GM18517 (cell line): ENCODE results near the gene SMG5.
"Not testable (repeated sequence)": the region's sequence is repeated elsewhere in the genome, so short reads cannot be mapped to it uniquely, and the experiment has no call there.

Experiments
- ATAC-seq: cut with Tn5 transposase; IDR thresholded peaks from one replicate; pipeline ENCODE4 v1.9.1; 2021; ENCODE audit warnings: mild to moderate bottlenecking, moderate library complexity; ENCODE audit not compliant: unreplicated experiment

The SMG5 gene, protein sequence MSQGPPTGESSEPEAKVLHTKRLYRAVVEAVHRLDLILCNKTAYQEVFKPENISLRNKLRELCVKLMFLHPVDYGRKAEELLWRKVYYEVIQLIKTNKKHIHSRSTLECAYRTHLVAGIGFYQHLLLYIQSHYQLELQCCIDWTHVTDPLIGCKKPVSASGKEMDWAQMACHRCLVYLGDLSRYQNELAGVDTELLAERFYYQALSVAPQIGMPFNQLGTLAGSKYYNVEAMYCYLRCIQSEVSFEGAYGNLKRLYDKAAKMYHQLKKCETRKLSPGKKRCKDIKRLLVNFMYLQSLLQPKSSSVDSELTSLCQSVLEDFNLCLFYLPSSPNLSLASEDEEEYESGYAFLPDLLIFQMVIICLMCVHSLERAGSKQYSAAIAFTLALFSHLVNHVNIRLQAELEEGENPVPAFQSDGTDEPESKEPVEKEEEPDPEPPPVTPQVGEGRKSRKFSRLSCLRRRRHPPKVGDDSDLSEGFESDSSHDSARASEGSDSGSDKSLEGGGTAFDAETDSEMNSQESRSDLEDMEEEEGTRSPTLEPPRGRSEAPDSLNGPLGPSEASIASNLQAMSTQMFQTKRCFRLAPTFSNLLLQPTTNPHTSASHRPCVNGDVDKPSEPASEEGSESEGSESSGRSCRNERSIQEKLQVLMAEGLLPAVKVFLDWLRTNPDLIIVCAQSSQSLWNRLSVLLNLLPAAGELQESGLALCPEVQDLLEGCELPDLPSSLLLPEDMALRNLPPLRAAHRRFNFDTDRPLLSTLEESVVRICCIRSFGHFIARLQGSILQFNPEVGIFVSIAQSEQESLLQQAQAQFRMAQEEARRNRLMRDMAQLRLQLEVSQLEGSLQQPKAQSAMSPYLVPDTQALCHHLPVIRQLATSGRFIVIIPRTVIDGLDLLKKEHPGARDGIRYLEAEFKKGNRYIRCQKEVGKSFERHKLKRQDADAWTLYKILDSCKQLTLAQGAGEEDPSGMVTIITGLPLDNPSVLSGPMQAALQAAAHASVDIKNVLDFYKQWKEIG

DNA sequence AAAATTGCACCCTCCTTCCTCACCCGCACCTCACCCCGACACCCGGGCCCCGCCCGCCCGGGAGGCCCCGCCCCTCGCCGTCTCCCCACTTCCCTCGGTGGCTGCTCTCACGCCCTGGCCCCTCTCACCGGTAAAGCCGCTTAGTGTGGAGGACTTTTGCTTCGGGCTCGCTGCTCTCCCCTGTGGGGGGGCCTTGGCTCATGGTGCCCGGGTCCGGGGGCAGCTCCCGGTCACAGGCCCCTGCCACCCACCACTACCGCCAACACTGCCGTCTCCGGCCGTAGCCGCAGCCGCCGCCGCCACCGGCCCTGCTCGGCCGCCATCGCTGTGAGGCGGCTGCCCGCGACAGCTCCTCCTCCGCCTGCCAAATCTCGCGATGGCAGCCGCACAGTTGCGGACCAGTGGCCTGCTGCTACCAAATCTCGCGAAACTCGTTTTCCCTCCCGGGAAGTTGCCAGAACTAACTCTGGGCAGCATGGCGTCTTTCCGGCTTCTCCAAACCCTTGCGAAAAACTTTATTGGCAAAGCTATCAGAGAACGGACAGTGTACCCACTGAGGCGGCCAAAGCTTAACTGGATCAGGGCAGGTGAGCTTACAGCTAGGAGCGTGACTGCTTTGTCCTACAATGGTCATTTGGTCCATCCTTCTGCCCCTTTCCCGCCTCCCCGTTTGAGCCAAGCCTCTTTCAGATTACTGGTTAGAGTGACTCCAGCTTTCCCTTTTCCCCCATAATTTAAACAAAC lies at the start of gene SMG5:
TSS of gene SMG5 (minus strand) at position 347 of the 744 bp plus-strand sequence. CDS start at position 202, 145 bp downstream.
- peak; percentile 81 for ATAC-seq

DNA sequence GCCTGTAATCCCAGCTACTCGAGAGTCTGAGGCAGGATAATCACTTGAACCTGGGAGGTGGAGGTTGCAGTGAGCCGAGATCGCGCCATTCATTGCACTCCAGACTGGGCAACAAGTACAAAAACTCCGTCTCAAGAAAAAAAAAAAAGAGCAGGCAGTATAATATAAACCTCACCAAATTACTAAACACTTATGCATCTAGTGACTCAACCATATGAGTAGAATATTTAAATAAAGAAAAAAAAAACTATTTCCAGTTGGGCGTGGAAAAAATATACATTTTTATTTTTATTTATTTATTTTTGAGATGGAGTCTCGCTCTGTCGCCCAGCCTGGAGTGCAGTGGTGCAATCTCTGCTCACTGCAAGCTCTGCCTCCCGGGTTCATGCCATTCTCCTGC lies 40.6 kb upstream of the SMG5 start:
- not testable (repeated sequence) for ATAC-seq

DNA sequence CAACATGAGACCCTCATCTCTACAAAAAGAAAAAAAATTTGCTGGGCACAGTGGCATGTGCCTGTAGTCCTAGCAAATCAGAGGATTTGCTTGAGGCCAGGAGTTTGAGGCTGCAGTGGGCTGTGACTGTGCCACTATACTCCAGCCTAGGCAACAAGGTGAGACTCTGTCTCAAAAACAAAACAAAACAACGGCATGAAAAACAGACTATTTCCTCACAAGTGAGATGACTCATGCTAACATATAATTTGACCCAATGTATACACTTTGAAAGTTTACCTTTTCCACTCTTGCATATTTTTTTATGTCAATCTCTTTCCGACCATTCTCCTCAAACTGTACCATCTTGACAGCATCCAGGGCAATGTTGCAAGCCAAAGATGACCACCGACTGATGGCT lies 37.9 kb upstream of the SMG5 start:
- no peak for ATAC-seq

DNA sequence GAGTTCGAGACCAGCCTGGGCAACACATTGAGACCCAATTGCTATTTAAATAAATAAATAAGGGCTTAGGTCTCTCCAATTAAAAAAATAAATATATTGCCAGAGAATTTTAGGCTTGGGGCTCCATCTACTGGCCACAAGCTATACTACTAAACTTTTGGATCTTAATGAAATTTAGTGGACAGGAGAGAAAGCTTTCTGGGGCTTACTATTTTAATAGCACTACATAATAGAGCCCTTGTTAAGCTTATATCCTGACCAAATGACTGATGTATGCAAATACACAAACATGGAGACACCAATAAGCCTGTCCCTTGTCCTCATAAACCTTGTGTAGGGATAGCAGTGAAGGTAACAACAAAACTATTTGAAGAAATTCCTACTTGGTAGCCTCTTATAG lies 37.0 kb upstream of the SMG5 start:
- no peak for ATAC-seq

DNA sequence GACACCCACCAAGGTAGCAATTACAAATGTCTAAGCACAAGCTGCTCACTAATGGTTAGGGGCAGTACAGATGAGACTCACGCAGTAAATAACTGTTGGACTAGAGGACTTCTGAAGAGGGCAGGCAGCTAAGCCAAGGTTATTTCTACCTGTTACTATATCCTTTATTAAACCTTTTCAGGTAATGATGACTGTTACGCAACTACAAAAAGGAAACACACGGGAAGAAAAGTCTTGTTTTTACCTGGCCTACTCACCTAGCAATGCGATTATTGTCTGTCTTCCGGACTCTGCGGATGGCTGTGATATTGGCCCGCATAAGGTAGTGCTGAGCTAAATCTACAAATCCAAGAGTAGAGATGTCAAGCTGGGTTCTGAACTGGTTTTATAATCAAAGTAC lies 34.3 kb upstream of the SMG5 start:
- ATAC-seq: no peak

DNA sequence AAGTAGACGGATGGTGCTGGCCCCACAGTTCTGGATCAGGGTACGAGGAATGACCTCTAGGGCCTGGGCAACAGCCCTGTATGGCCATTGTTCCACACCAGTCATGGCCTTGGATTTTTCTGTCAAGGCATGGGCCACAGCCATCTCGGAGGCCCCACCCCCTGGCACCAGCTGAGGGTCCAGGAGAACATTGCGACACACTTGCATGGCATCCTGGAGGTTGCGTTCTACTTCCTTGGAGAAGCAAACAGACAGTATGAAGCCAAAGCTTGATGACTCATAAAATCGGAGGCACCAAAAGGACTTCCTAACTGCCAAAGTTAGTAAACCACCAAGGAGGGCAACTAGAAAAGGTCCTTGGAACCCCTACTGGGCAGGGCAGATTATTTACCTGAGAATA lies 28.3 kb upstream of the SMG5 start:
- no peak for ATAC-seq

GRCh38 chr1:156308078-156308477 lies 25.5 kb upstream of the SMG5 start:
- no peak for ATAC-seq

DNA sequence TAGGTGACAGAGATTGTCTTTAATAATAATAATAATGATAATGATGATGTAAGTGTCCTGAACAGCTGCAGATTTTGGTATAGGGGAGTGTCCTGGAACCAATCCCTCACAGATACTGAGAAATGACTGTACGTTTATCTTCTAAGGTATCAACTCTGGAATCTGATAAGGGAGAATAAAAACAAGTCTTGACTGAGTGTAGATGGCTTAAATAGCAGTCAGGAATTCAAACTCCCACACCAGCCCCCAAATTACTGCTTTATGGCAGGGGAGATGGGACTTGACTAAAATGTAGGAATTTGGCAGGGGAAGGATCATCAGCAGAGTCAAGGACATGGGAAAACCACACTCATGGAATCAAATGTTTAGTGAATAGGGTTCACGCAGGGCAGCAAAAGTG lies 22.6 kb upstream of the SMG5 start:
- ATAC-seq: no peak

GRCh38 chr1:156303241-156303640 lies 20.6 kb upstream of the SMG5 start:
- ATAC-seq: no peak

- no peak for ATAC-seq
Observed at GRCh38 chr1:156298852-156299357, 16.3 kb upstream of the SMG5 start, which contains the start of gene VHLL. Gene VHLL (minus strand): TSS chr1:156299307. CDS start chr1:156299189, 118 bp downstream.

DNA sequence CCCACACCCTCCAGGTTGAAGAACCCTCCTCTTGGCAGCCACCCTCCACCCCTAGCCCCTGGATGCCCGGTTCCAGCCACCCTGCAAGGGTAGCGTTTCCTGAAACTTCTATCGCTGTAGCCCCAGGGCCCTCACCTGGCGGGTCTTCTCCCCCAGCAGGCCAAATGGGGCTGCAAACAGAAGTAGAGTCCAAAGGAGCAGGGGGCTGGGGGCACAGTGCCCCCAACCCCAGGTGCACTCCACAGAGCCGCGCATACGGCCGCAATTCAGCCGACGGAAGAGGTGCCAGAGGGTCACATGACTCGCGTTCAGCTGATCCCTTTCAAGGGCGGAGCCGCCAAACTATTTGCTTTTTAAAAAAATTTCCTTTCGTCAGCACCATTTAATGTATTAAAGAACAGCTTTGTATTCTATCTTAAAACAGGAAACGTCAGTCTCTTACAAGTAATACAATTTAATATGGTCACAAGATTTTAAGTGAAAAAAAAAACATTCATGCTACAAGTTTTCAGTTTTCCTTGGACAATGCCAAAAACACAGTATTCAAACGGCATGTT lies 12.8 kb upstream of the SMG5 start, which contains the start of gene GLMP:
TSS of gene GLMP (minus strand) at position 289 of the 557 bp plus-strand sequence. CDS start at position 255, 34 bp downstream.
- ATAC-seq: no peak

DNA sequence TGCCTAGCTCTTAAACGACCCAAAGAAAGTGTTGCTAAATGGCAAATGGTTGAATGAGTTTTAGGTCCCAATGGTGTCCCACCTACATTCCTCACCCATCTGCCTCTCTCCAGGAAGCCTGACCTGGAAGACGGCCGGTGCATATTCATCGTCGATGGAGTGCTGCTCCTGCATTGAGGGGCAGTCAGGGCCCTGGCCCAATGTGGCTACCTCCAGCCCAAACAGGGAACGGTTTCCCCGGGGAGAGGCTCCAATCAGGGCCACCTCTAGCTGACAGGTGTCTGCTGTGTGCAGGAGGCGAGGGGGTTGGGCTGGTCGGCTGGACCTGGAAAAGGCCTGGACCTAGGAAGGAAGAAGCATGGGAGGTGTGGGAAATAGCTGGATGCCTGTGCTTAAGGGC lies 11.3 kb upstream of the SMG5 start:
- ATAC-seq: no peak

DNA sequence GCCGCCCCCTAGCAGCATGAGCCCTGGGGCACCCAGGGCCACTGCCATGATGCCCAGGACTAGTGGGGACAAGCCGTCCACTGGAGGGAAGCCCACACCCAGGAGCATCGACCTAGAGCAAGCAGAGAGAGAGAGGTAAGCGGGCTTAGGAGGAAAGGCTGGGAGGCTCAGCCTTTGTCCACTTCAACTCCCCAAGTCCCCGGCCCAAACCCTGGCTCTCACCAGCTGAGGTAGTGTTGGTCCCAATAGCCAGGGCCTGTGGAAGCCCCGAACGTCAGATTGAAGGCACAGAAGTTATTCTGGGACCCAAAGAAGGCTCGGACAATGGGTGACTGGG lies 10.4 kb upstream of the SMG5 start:
- ATAC-seq: no peak

GRCh38 chr1:156291226-156292061 lies 8.8 kb upstream of the SMG5 start:
- peak; percentile 51 for ATAC-seq

- ATAC-seq: no peak
Observed at GRCh38 chr1:156289857-156290256, 7.2 kb upstream of the SMG5 start.

GRCh38 chr1:156286061-156286460 lies 3.4 kb upstream of the SMG5 start:
- no peak for ATAC-seq

GRCh38 chr1:156285437-156285836 lies 2.8 kb upstream of the SMG5 start:
- no peak for ATAC-seq

GRCh38 chr1:156284757-156285156 lies 2.1 kb upstream of the SMG5 start:
- ATAC-seq: no peak

DNA sequence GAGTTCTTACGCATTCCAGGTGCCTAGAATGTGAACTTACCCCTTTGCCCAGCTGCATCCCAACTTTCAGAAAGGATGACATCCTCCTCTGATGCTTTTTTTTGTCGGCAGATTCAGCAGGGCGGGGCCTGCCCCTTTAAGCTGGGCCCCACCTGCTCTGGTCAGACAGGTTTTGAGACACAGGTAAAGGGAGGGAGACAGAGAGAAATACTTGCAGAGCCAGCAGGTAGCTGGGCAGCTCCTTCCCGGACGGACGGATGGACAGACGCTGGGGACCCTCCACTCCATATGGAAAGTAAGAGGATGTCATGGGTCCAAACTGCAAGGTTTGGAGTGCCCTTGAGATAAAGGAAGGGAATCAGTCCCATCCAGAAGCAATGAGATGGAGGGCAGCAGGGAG lies 1.5 kb upstream of the SMG5 start, which contains the start of gene TMEM79:
TSS of gene TMEM79 (plus strand) at position 214 of the 400 bp plus-strand sequence. CDS start 902 bp downstream, outside the sequence.
- no peak for ATAC-seq
